ENCODE data around the gene LUM.

The LUM gene

GRCh38 chr12:91111366-91112325, at the start of gene LUM:
Gene LUM, minus strand, starts transcription at chr12:91111494. Its CDS starts 2,515 bp downstream, at chr12:91108979.
- no peak for DNase-seq

DNA sequence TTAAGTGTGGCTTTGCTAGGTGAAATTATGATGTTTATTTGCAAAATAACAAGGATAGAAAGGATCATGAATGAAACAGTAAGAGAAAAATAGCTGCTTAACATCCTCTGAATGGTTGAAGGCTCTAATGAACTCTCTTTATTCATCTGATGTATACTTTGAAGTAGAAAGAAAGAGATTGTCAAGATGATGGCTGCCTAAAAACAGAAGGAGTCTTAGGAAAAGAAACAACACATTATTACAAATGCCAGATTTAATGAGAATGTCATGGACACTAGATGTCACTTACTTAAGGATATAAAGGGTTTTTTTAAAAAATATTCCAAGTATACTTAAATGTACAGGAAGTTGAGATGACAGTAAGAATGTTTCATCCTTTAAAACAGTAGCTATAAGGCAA, 49.7 kb upstream of the LUM start:
- DNase-seq: no peak

DNA sequence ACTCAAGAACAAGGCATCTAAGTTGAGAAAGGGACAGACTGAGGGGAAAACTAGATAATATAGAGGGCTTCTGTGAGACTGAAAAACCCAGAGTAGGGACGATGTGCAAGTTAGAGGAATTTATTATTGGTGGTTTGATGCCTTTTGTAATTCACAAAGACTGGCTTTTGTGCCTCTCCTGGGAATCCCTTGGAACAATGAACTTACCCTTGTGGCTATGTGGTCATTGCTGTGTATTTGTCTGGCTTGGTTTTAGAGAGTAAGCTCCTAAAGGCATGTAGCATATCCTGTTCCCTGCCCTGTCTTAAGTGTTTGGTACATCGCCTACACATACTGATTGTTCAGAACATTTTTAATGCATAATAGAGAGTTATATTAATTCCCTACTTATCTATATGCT, 44.7 kb upstream of the LUM start:
- DNase-seq: no peak

GRCh38 chr12:91154131-91154530, 42.8 kb upstream of the LUM start:
- no peak for DNase-seq

DNA sequence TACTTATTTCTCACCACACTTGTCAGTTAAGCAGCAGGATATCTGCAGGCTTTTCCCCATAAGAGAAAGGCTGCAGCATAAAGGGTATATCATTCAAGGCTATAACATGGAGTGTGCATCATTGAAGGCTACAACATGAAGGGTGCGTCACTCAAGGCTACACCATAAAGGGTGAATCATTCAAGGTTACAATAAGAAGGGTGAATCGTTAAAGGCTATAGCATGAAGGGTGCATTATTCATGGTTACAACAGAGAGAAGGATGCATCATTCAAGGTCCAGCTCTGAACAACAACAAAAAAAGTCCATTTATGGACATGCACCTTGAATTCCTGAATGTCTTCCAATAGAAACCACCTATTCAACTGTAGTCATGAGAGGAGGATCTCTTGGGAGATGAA, 32.8 kb upstream of the LUM start:
- no peak for DNase-seq

- DNase-seq: no peak
These were observed 31.9 kb upstream of the LUM start for GRCh38 chr12:91143206-91143605.

DNA sequence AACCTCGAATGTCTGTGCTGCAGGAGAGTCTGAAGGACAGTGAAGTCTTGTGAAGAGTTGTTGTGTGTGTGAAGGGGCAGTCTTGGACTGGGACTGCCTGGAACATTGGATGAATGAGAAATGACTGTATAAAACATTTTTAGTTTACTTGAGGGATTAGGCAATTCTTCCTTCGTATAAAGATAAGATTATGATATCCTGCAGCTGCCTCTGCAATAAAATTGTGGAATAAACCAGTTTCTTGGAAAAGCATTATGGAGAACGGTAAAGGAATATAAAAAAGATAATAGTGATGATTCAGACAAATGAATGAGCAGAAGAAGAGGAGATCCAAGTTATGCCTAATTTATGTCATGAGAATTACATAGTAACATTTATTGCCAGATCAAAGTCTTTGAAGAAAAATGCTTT, 30.9 kb upstream of the LUM start:
- no peak for DNase-seq

DNA sequence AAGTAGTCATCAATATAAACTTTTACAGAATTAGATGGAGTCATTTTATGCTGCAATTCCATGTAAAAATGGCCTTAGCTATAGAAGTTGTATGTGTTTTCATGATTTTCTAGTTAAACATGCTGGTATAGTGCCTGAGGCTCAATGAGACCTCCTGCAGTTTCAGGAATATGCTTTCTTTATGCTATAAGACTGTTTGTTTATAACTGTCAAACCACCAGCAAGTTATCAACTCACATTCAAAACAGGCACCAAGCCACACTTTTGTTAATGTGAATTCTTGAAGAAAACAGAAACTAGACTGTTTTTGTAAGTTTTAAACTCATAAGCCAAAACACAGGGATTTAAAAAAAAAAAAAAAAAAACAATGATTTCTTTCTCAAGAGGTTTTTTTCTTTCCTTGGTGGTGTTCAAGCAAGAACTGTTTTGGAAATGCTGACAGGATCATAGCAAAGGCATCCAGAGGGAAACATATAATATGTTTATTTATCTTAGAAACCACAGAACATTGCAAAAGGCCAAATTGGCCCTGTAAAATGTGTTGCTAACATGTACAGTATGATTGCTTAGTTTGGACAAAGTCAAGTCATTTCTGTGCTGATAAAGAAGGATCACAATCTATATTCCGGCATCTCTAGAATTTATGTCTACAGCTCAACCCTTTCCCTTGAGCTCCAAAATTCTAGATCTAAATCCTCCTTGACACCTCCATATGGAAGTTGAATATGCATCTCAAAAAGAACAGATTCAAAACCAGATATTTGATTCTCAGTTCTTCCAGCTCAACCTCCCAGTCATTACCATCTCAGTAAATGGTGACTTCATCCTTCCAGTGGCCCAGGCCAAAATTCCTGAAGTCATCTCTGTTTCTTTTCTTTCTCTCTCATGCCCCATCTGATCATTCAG, 29.0 kb upstream of the LUM start:
- DNase-seq: no peak

DNA sequence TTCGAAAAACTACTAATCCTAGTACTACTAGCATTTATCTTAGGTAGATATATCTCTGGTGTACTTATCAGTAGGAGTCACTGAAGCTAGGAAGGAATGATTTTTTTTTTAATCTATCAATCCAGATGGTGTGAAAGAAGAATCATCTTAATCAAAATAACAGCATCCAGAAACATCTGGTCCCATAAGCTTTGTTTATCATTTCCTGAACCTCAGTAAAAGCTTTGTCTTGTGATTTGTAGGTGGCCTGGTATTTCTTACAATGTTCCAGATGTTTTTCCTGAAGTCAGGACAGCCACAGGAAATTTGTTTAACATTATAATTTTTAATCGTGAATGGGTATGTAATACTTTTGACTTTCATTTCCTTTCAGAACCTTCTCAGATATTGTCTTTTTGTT, 28.0 kb upstream of the LUM start:
- no peak for DNase-seq

- no peak for DNase-seq
These were observed 27.1 kb upstream of the LUM start for GRCh38 chr12:91138337-91138920.

- DNase-seq: no peak
These were observed 22.6 kb upstream of the LUM start for GRCh38 chr12:91133871-91134270.

GRCh38 chr12:91129662-91130362, 18.5 kb upstream of the LUM start:
- no peak for DNase-seq

- DNase-seq: no peak
These were observed 16.5 kb upstream of the LUM start for GRCh38 chr12:91127751-91128150.

- DNase-seq: no peak
These were observed 16.0 kb upstream of the LUM start for GRCh38 chr12:91127306-91127705.

GRCh38 chr12:91126516-91126915, 15.2 kb upstream of the LUM start:
- DNase-seq: no peak

GRCh38 chr12:91123236-91123916, 12.1 kb upstream of the LUM start:
- DNase-seq: no peak

DNA sequence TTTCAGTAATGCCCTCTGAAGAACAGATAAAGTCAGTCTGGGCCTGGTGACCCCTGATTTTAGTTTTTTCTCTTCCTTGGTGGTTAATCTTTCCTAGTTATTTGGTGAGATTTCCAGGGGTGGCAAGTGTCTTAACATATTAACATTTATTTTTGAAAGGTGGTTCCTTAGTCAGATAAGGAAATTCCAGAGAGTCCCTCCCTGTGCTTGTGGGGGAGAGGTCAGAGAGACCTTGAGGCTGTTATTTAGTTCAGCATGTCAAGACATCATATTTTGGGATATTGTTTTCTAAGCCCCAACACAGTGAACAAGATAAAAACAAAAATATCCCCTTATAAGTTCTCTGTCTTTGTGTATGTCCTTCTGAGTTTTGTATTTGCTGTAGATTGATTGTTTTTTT, 9.5 kb upstream of the LUM start:
- DNase-seq: no peak

GRCh38 chr12:91119089-91119488, 7.8 kb upstream of the LUM start:
- DNase-seq: no peak

DNA sequence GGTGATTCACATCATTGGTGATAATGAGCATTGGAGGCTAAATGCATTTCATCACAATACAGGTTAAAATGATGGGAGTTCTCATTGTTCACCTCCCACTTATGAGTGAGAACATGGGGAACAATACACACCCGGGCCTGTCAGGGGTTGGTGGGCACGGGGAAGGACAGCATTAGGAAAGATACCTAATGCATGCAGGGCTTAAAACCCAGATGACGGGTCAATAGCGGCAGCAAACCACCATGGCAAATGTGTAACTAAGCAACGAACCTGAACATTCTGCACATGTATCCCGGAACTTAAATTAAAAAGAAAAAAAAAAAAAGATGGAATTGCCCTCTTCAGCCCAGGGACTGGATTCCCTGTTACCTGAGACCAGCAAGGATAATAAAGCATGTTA, 2.3 kb upstream of the LUM start:
- no peak for DNase-seq

DNA sequence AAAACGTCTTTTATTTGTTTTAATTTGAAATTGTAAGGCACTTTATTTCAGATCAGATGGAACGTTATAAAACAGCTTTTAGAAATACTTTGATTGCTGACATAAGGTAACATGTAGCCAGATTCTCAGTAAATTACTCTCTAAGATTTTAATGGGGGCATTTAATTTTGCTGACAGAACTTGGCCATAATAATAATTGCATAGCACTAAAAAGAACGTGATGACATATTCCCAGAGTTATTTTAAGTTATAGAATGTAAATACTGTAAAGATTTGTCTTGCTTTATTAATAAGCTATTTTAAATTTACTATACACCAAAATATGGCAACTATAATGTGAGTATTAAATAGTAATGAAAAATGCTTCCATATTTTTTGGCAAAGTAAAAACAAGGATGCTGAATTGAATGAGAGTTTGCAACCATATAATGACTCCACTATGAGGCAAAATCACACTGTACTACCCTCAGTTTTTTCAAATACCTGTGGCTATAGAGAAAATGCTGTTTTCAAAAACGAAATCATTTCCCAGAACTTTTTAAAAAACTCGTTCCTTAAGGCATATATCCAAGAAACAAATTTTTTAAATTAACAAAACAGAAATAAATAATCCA, 876 bp downstream of the LUM start:
- DNase-seq: no peak

GRCh38 chr12:91109581-91110310, 1.5 kb downstream of the LUM start:
- DNase-seq: no peak

Measured in activated naive CD4-positive, alpha-beta T cell treated with anti-CD3 and anti-CD28 coated beads, Interleukin-2, amount 50 U/mL, for 16 hours (primary cell).